ENCODE measurements around the gene PAQR6.

Gene PAQR6

DNA sequence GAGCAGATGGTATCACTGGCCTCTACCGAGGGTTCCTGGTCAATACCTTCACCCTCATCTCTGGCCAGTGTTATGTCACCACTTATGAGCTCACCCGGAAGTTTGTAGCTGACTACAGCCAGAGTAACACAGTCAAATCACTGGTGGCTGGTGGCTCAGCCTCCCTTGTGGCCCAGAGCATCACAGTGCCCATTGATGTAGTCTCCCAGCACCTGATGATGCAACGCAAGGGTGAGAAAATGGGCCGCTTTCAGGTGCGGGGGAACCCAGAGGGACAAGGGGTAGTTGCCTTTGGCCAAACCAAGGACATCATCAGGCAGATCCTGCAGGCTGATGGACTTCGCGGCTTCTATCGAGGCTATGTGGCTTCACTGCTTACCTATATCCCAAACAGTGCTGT lies 47.8 kb downstream of the PAQR6 start:
- Histone ChIP-seq H3K36me3 (ENCODE audit: control insufficient read depth, insufficient read depth, low read length) (no peaks in the 10 kb centered on the region), H3K4me1 (ENCODE audit: control insufficient read depth, insufficient read depth, low read length) (no peaks in the 10 kb centered on the region), H3K9ac (ENCODE audit: low read length) (no peak overlapping the region)

GRCh38 chr1:156198831-156199349 lies 49.0 kb downstream of the PAQR6 start:
- no peak overlapping the region for H3K9ac ChIP-seq (ENCODE audit: low read length)
- H3K36me3 ChIP-seq (ENCODE audit: control insufficient read depth, insufficient read depth, low read length) = no peaks in the 10 kb centered on the region
- H3K4me1 ChIP-seq (ENCODE audit: control insufficient read depth, insufficient read depth, low read length) = peaks cover 6% of the 10 kb centered on the region
- no peaks in the 10 kb centered on the region for H3K27me3 ChIP-seq (ENCODE audit: control insufficient read depth, insufficient read depth, low read length)
- no peak overlapping the region for H3K4me3 ChIP-seq (ENCODE audit: low read length)
- no peaks in the 10 kb centered on the region for H3K9me3 ChIP-seq (ENCODE audit: control insufficient read depth, low read length)

More for the DNA sequence above, 47.8 kb downstream of the PAQR6 start:
- no peak overlapping the region for H3K4me3 ChIP-seq (ENCODE audit: low read length)
- no peaks in the 10 kb centered on the region for H3K9me3 ChIP-seq (ENCODE audit: control insufficient read depth, low read length)
- no peaks in the 10 kb centered on the region for H3K27me3 ChIP-seq (ENCODE audit: control insufficient read depth, insufficient read depth, low read length)

DNA sequence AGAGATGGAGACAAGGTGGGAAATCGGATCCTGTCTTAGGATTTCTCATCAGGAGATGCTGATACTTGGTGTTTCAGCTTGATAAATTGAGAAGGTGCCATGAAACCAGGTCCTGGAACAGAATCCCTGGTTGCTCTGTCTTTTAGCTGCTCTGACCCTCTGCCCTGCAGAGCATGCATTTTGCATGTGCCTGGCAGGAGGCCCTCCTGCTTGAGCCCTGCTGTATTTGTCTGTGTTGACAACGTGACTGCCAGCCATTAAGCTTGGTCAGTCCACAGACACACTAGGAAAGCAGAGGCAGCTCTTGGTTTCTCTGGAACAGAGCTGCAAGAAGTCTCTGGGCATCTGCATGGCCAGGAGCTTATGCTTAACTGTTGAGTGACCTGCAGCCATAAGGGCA lies 51.4 kb downstream of the PAQR6 start:
- H3K9ac ChIP-seq (ENCODE audit: low read length) = no peak overlapping the region
- H3K4me3 ChIP-seq (ENCODE audit: low read length) = no peak overlapping the region
- H3K27me3 ChIP-seq (ENCODE audit: control insufficient read depth, insufficient read depth, low read length) = no peaks in the 10 kb centered on the region
- no peaks in the 10 kb centered on the region for H3K36me3 ChIP-seq (ENCODE audit: control insufficient read depth, insufficient read depth, low read length)
- H3K4me1 ChIP-seq (ENCODE audit: control insufficient read depth, insufficient read depth, low read length) = peaks cover 6% of the 10 kb centered on the region
- H3K9me3 ChIP-seq (ENCODE audit: control insufficient read depth, low read length) = no peaks in the 10 kb centered on the region

DNA sequence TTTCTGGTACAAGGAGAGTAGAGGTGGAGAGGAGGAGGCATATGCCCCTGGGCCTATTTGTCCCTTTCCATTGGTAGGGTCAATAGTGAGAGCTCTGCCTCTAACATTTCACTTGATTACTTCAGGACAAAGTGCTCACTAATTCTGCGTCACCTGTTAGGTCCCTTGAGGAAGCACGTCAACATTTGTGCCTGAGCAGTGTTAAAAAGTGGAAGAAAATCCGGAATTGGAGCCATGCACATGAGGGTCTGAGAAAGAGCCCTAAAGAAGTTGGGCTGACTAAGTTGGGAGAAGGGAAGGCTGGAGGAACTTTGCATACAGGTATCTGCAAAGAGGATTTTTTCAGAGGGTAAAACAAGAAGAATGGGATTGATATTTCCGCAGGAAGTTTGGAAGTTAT lies 52.0 kb downstream of the PAQR6 start:
- Histone ChIP-seq H3K4me1 (ENCODE audit: control insufficient read depth, insufficient read depth, low read length) (peaks cover 6% of the 10 kb centered on the region), H3K4me3 (ENCODE audit: low read length) (no peak overlapping the region), H3K36me3 (ENCODE audit: control insufficient read depth, insufficient read depth, low read length) (no peaks in the 10 kb centered on the region), H3K9me3 (ENCODE audit: control insufficient read depth, low read length) (no peaks in the 10 kb centered on the region), H3K9ac (ENCODE audit: low read length) (no peak overlapping the region), H3K27me3 (ENCODE audit: control insufficient read depth, insufficient read depth, low read length) (no peaks in the 10 kb centered on the region)

DNA sequence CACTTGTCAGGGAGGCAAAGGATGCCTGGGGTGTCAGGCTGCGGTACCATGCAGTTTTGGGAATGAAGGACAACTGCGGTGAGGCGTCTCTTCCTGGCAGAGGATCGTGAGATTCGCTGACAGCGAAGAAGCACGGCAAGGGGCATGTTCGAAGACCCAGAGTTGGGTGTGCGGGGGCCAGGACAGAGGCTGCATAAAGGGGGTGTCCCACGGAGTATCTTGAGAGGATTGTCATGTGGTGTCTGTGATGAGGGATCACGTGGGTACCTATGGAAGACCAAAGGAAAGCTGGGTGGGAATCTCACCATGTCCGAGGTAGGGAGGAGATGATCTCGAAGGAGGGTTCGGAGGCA lies 53.6 kb downstream of the PAQR6 start:
- no peaks in the 10 kb centered on the region for H3K27me3 ChIP-seq (ENCODE audit: control insufficient read depth, insufficient read depth, low read length)
- H3K9me3 ChIP-seq (ENCODE audit: control insufficient read depth, low read length) = no peaks in the 10 kb centered on the region
- peaks cover 6% of the 10 kb centered on the region for H3K4me1 ChIP-seq (ENCODE audit: control insufficient read depth, insufficient read depth, low read length)
- peak overlapping the region; percentile 95 for H3K4me3 ChIP-seq (ENCODE audit: low read length)
- peak overlapping the region; percentile 65 for H3K9ac ChIP-seq (ENCODE audit: low read length)
- no peaks in the 10 kb centered on the region for H3K36me3 ChIP-seq (ENCODE audit: control insufficient read depth, insufficient read depth, low read length)

- Histone ChIP-seq H3K27me3 (ENCODE audit: control insufficient read depth, insufficient read depth, low read length) (no peaks in the 10 kb centered on the region), H3K4me3 (ENCODE audit: low read length) (peak within 1 kb of the TSS; percentile 95), H3K4me1 (ENCODE audit: control insufficient read depth, insufficient read depth, low read length) (peaks cover 6% of the 10 kb centered on the region), H3K9ac (ENCODE audit: low read length) (peak within 1 kb of the TSS; percentile 65), H3K36me3 (ENCODE audit: control insufficient read depth, insufficient read depth, low read length) (no peaks in the 10 kb centered on the region), H3K9me3 (ENCODE audit: control insufficient read depth, low read length) (no peaks in the 10 kb centered on the region)
Measured at GRCh38 chr1:156193488-156194299, 54.2 kb downstream of the PAQR6 start, which contains the start of gene SLC25A44. Gene SLC25A44, plus strand, starts transcription at chr1:156194104. Its CDS starts 5,744 bp downstream, at chr1:156199848.
